CD4-positive, alpha-beta T cell (primary cell): Measurements from ENCODE around the gene ZFP57. TPM values are rescaled to one million over a fixed set of nuclear protein-coding genes. Genes with fewer than 3 reads are reported as not detected.
A peak's percentile ranks its signal among the peaks of the same experiment; 100 is the strongest.

Source experiments
- ATAC-seq: fragments of 200-7000 bp; cut with Tn5 transposase; one replicate; pipeline ENCODE4 v1.10.0; 2022; ENCODE audit warnings: mild to moderate bottlenecking; ENCODE audit not compliant: poor library complexity
- CTCF ChIA-PET: fragments of 350-600 bp; sonication (Branson Sonifier 250); formaldehyde crosslinking; loops from one replicate; lab custom pipeline; 2021; ENCODE audit warnings: antibody characterized with exemption, inconsistent platforms; lab: Charles Lee
- POLR2A ChIA-PET: fragments of 350-600 bp; sonication (Branson Sonifier 250); formaldehyde crosslinking; loops from one replicate; lab custom pipeline; 2021; ENCODE audit warnings: antibody characterized with exemption, inconsistent platforms; lab: Charles Lee
- DNase-seq, 14 experiments: peaks; one replicate each; pipeline ENCODE4 v3.0.0-alpha.2; 2013 to 2020; ENCODE audit warnings: mixed read lengths in 2 of 14
- H3K27ac ChIP-seq, 2 donors: one replicate each; pipeline versions ENCODE4 v1.5.1 to v1.7.0; 2013; ENCODE audit warnings: low read length in 2 of 2, low read depth in 1 of 2, mild to moderate bottlenecking in 1 of 2
- H3K27me3 ChIP-seq, 2 experiments: 1 replicate in 1 of 2; 2 replicates in 1 of 2; pipeline versions ENCODE4 v1.6.1 to v1.7.0; 2013; ENCODE audit warnings: low read length in 2 of 2, control low read depth in 1 of 2, mild to moderate bottlenecking in 1 of 2, moderate library complexity in 1 of 2; ENCODE audit not compliant: insufficient read depth in 2 of 2, control insufficient read depth in 1 of 2
- H3K36me3 ChIP-seq: one replicate; pipeline ENCODE4 v1.6.1; 2013; ENCODE audit warnings: low read length, control low read depth; ENCODE audit not compliant: insufficient read depth
- H3K4me1 ChIP-seq: one replicate; pipeline ENCODE4 v1.6.1; 2013; ENCODE audit warnings: low read length, control low read depth; ENCODE audit not compliant: insufficient read depth
- H3K4me3 ChIP-seq: one replicate; pipeline ENCODE4 v1.5.1; 2013; ENCODE audit warnings: mild to moderate bottlenecking, low read length, moderate library complexity
- H3K9me3 ChIP-seq, 2 experiments: 1 replicate in 1 of 2; 2 replicates in 1 of 2; pipeline versions ENCODE4 v1.6.1 to v1.7.0; 2013; ENCODE audit warnings: low read length in 2 of 2, mild to moderate bottlenecking in 2 of 2, control low read depth in 1 of 2, moderate library complexity in 1 of 2; ENCODE audit not compliant: control insufficient read depth in 1 of 2, insufficient read depth in 1 of 2
- H3K27ac Mint-ChIP-seq: one replicate; pipeline ENCODE4 v1.8.0; 2020; ENCODE audit warnings: mixed read lengths
- H3K27me3 Mint-ChIP-seq: one replicate; pipeline ENCODE4 v1.8.0; 2021; ENCODE audit warnings: mixed read lengths
- H3K36me3 Mint-ChIP-seq: one replicate; pipeline ENCODE4 v1.8.0; 2021; ENCODE audit warnings: low read depth, mixed read lengths
- H3K4me1 Mint-ChIP-seq: one replicate; pipeline ENCODE4 v1.8.0; 2021; ENCODE audit warnings: low read depth, mixed read lengths
- H3K4me3 Mint-ChIP-seq: one replicate; pipeline ENCODE4 v1.8.0; 2020; ENCODE audit warnings: mild to moderate bottlenecking, mixed read lengths
- H3K9me3 Mint-ChIP-seq: one replicate; pipeline ENCODE4 v1.8.0; 2020; ENCODE audit warnings: mixed read lengths
- CTCF ChIP-seq: fragments of 200-600 bp; IDR thresholded peaks from one replicate; pipeline ENCODE4 v1.8.0; 2022; ENCODE audit warnings: antibody characterized with exemption, mild to moderate bottlenecking
- intact Hi-C, 2 experiments: fragments of 100-400 bp; cut with DNase I in 1 of 2; cut with micrococcal nuclease in 1 of 2; formaldehyde crosslinking; loops; one replicate each; pipeline versions ENCODE4 v1.15.1 to v1.9.0; 2023 to 2025; cut with DNase I, micrococcal nuclease
- total RNA-seq, 174 experiments: library from RNA in 2 of 174; stranded (reverse) in 2 of 174; gene quantifications; one replicate each; pipeline ENCODE4 v1.2.3 and lab custom pipeline; 2021 to 2026

Gene ZFP57
- total RNA-seq, 2 experiments from 2014 or later = not detected

- peak overlapping the region; percentile 100 for H3K4me3 ChIP-seq
Observed at GRCh38 chr6:29726571-29727194, 45.7 kb upstream of the ZFP57 start.

GRCh38 chr6:29726001-29726400, 45.0 kb upstream of the ZFP57 start:
- Mint-ChIP-seq H3K4me1 (peaks cover 90% of the 10 kb centered on the region), H3K4me3 (peak overlapping the region; percentile 97), H3K36me3 (peaks cover 71% of the 10 kb centered on the region), H3K27ac (peak overlapping the region; percentile 95), H3K27me3 (no peaks in the 10 kb centered on the region), H3K9me3 (no peaks in the 10 kb centered on the region)
- DNase-seq (peak in 1 of 14 experiments; percentile 38), ATAC-seq (no peak)
- Histone ChIP-seq H3K27me3 (no peaks in the 10 kb centered on the region), H3K4me3 (peak overlapping the region; percentile 100), H3K4me1 (peaks cover 62% of the 10 kb centered on the region), H3K27ac (peak overlapping the region; percentile 99 to 100), H3K36me3 (peaks cover 56% of the 10 kb centered on the region), H3K9me3 (no peaks in the 10 kb centered on the region)
- intact Hi-C loops = loop anchor here in 1 of 2 experiments (10.0 kb wide), 1 partner anchor 239 kb away; no protein-coding TSS in a partner anchor
- TF ChIP-seq CTCF = no peak
- ChIA-PET CTCF (interaction anchor here (1.4 to 1.7 kb wide), 4 partner anchors 12 to 76 kb away, joined by 4 to 6 read pairs (median 4); no protein-coding TSS in a partner anchor), POLR2A (interaction anchor here (1.0 to 4.5 kb wide), 4 partner anchors 12 to 239 kb away, joined by 3 to 44 read pairs (median 18); no protein-coding TSS in a partner anchor)

More at GRCh38 chr6:29726571-29727194, 45.7 kb upstream of the ZFP57 start:
- no peaks in the 10 kb centered on the region for H3K27me3 Mint-ChIP-seq
- ATAC-seq (no peak), DNase-seq (peak in 2 of 14 experiments; percentile 45 to 54)
- no peak for TF ChIP-seq CTCF
- Histone ChIP-seq H3K27me3 (no peaks in the 10 kb centered on the region), H3K9me3 (no peaks in the 10 kb centered on the region), H3K36me3 (peaks cover 56% of the 10 kb centered on the region), H3K4me1 (peaks cover 62% of the 10 kb centered on the region), H3K27ac (no peak overlapping the region)
- H3K4me3 Mint-ChIP-seq = peak overlapping the region; percentile 97
- H3K4me1 Mint-ChIP-seq = peaks cover 92% of the 10 kb centered on the region
- intact Hi-C loops = loop anchor here in 1 of 2 experiments (10.0 kb wide), 1 partner anchor 238 kb away; no protein-coding TSS in a partner anchor
- peaks cover 71% of the 10 kb centered on the region for H3K36me3 Mint-ChIP-seq
- peak overlapping the region; percentile 95 for H3K27ac Mint-ChIP-seq
- ChIA-PET CTCF (interaction anchor here (0.8 to 1.7 kb wide), 5 partner anchors 11 to 77 kb away, joined by 3 to 6 read pairs (median 4); no protein-coding TSS in a partner anchor), POLR2A (interaction anchor here (0.6 to 4.5 kb wide), 4 partner anchors 11 to 238 kb away, joined by 3 to 44 read pairs (median 18); no protein-coding TSS in a partner anchor)
- H3K9me3 Mint-ChIP-seq = no peaks in the 10 kb centered on the region

GRCh38 chr6:29724937-29725869, 44.3 kb upstream of the ZFP57 start:
- POLR2A ChIA-PET = interaction anchor here (1.0 to 4.5 kb wide), 3 partner anchors 17 to 239 kb away, joined by 3 to 44 read pairs (median 22); no protein-coding TSS in a partner anchor
- intact Hi-C loops = loop anchor here (5.0 to 10.0 kb wide), 2 partner anchors 73 to 240 kb away; no protein-coding TSS in a partner anchor
- Mint-ChIP-seq H3K27me3 (no peaks in the 10 kb centered on the region), H3K27ac (peak overlapping the region; percentile 95), H3K4me3 (peak overlapping the region; percentile 97), H3K9me3 (no peaks in the 10 kb centered on the region), H3K36me3 (peaks cover 71% of the 10 kb centered on the region), H3K4me1 (peaks cover 89% of the 10 kb centered on the region)
- ATAC-seq = no peak
- peak overlapping the region; percentile 99 to 100 for H3K27ac ChIP-seq
- H3K9me3 ChIP-seq = no peaks in the 10 kb centered on the region
- no peaks in the 10 kb centered on the region for H3K27me3 ChIP-seq
- peak overlapping the region; percentile 100 for H3K4me3 ChIP-seq
- CTCF ChIA-PET = interaction anchor here (1.4 to 1.7 kb wide), 3 partner anchors 25 to 75 kb away, joined by 4 to 6 read pairs (median 5); no protein-coding TSS in a partner anchor
- peak in 1 of 14 experiments; percentile 35 for DNase-seq
- H3K4me1 ChIP-seq = peaks cover 64% of the 10 kb centered on the region
- no peak for TF ChIP-seq CTCF
- peaks cover 56% of the 10 kb centered on the region for H3K36me3 ChIP-seq
